CD4-positive, alpha-beta T cell (primary cell): ENCODE measurements around the gene CYTIP. TPM values are rescaled to one million over a fixed set of nuclear protein-coding genes. Genes with fewer than 3 reads are reported as not detected.

Experiments
- ATAC-seq: fragments of 200-7000 bp; cut with Tn5 transposase; one replicate; pipeline ENCODE4 v1.10.0; 2022; ENCODE audit warnings: mild to moderate bottlenecking; ENCODE audit not compliant: poor library complexity
- CTCF ChIA-PET: fragments of 350-600 bp; sonication (Branson Sonifier 250); formaldehyde crosslinking; loops from one replicate; lab custom pipeline; 2021; ENCODE audit warnings: antibody characterized with exemption, inconsistent platforms; lab: Charles Lee
- POLR2A ChIA-PET: fragments of 350-600 bp; sonication (Branson Sonifier 250); formaldehyde crosslinking; loops from one replicate; lab custom pipeline; 2021; ENCODE audit warnings: antibody characterized with exemption, inconsistent platforms; lab: Charles Lee
- DNase-seq, 14 experiments: peaks; one replicate each; pipeline ENCODE4 v3.0.0-alpha.2; 2013 to 2020; ENCODE audit warnings: mixed read lengths in 2 of 14
- H3K27ac ChIP-seq, 2 donors: one replicate each; pipeline versions ENCODE4 v1.5.1 to v1.7.0; 2013; ENCODE audit warnings: low read length in 2 of 2, low read depth in 1 of 2, mild to moderate bottlenecking in 1 of 2
- H3K27me3 ChIP-seq, 2 experiments: 1 replicate in 1 of 2; 2 replicates in 1 of 2; pipeline versions ENCODE4 v1.6.1 to v1.7.0; 2013; ENCODE audit warnings: low read length in 2 of 2, control low read depth in 1 of 2, mild to moderate bottlenecking in 1 of 2, moderate library complexity in 1 of 2; ENCODE audit not compliant: insufficient read depth in 2 of 2, control insufficient read depth in 1 of 2
- H3K36me3 ChIP-seq: one replicate; pipeline ENCODE4 v1.6.1; 2013; ENCODE audit warnings: low read length, control low read depth; ENCODE audit not compliant: insufficient read depth
- H3K4me1 ChIP-seq: one replicate; pipeline ENCODE4 v1.6.1; 2013; ENCODE audit warnings: low read length, control low read depth; ENCODE audit not compliant: insufficient read depth
- H3K4me3 ChIP-seq: one replicate; pipeline ENCODE4 v1.5.1; 2013; ENCODE audit warnings: mild to moderate bottlenecking, low read length, moderate library complexity
- H3K9me3 ChIP-seq, 2 experiments: 1 replicate in 1 of 2; 2 replicates in 1 of 2; pipeline versions ENCODE4 v1.6.1 to v1.7.0; 2013; ENCODE audit warnings: low read length in 2 of 2, mild to moderate bottlenecking in 2 of 2, control low read depth in 1 of 2, moderate library complexity in 1 of 2; ENCODE audit not compliant: control insufficient read depth in 1 of 2, insufficient read depth in 1 of 2
- H3K27ac Mint-ChIP-seq: one replicate; pipeline ENCODE4 v1.8.0; 2020; ENCODE audit warnings: mixed read lengths
- H3K27me3 Mint-ChIP-seq: one replicate; pipeline ENCODE4 v1.8.0; 2021; ENCODE audit warnings: mixed read lengths
- H3K36me3 Mint-ChIP-seq: one replicate; pipeline ENCODE4 v1.8.0; 2021; ENCODE audit warnings: low read depth, mixed read lengths
- H3K4me1 Mint-ChIP-seq: one replicate; pipeline ENCODE4 v1.8.0; 2021; ENCODE audit warnings: low read depth, mixed read lengths
- H3K4me3 Mint-ChIP-seq: one replicate; pipeline ENCODE4 v1.8.0; 2020; ENCODE audit warnings: mild to moderate bottlenecking, mixed read lengths
- H3K9me3 Mint-ChIP-seq: one replicate; pipeline ENCODE4 v1.8.0; 2020; ENCODE audit warnings: mixed read lengths
- intact Hi-C, 2 experiments: fragments of 100-400 bp; cut with DNase I in 1 of 2; cut with micrococcal nuclease in 1 of 2; formaldehyde crosslinking; loops; one replicate each; pipeline versions ENCODE4 v1.15.1 to v1.9.0; 2023 to 2025; cut with DNase I, micrococcal nuclease
- total RNA-seq, 174 experiments: library from RNA in 2 of 174; stranded (reverse) in 2 of 174; gene quantifications; one replicate each; pipeline ENCODE4 v1.2.3 and lab custom pipeline; 2021 to 2026
- TF ChIP-seq, protein P1 (sequence below): fragments of 200-600 bp; IDR thresholded peaks from one replicate; pipeline ENCODE4 v1.8.0; 2022; ENCODE audit warnings: antibody characterized with exemption, mild to moderate bottlenecking

CYTIP gene
- total RNA-seq, 2 experiments from 2014 or later = 474 to 490 TPM

DNA sequence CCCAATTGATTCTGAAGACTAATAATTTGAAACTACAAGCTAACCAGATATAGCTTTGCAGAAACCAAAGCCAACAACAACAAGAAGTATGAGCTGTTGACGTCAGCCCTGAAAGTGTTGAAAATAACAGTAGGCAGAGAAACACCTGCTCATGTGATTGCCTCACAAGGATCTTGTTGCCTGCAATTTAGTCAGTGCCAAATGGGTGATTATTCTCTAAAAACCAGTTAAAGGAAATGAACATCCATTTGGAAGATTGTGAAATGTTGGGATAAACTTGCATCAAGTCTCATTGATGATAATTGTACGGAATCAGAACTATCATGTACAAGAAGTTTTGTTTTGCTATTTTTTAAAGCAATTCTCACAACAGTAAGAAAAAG is 2.8 kb downstream of the CYTIP start:
- Histone ChIP-seq H3K27ac (peak overlapping the region; percentile 46 to 97), H3K4me1 (peaks cover 2% of the 10 kb centered on the region), H3K9me3 (no peaks in the 10 kb centered on the region), H3K4me3 (peak overlapping the region; percentile 72), H3K27me3 (no peaks in the 10 kb centered on the region), H3K36me3 (peaks cover 31% of the 10 kb centered on the region)
- peak; percentile 59 for ATAC-seq
- Mint-ChIP-seq H3K4me3 (peak overlapping the region; percentile 95), H3K9me3 (no peaks in the 10 kb centered on the region), H3K27me3 (no peaks in the 10 kb centered on the region), H3K27ac (peak overlapping the region; percentile 97), H3K36me3 (peaks cover 87% of the 10 kb centered on the region), H3K4me1 (peaks cover 31% of the 10 kb centered on the region)
- TF ChIP-seq, protein P1, sequence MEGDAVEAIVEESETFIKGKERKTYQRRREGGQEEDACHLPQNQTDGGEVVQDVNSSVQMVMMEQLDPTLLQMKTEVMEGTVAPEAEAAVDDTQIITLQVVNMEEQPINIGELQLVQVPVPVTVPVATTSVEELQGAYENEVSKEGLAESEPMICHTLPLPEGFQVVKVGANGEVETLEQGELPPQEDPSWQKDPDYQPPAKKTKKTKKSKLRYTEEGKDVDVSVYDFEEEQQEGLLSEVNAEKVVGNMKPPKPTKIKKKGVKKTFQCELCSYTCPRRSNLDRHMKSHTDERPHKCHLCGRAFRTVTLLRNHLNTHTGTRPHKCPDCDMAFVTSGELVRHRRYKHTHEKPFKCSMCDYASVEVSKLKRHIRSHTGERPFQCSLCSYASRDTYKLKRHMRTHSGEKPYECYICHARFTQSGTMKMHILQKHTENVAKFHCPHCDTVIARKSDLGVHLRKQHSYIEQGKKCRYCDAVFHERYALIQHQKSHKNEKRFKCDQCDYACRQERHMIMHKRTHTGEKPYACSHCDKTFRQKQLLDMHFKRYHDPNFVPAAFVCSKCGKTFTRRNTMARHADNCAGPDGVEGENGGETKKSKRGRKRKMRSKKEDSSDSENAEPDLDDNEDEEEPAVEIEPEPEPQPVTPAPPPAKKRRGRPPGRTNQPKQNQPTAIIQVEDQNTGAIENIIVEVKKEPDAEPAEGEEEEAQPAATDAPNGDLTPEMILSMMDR = no peak
- CTCF ChIA-PET = interaction anchor here (0.7 to 3.7 kb wide), 6 partner anchors 17 to 331 kb away, joined by 3 to 41 read pairs (median 4); no protein-coding TSS in a partner anchor
- POLR2A ChIA-PET = interaction anchor here (0.7 to 17.5 kb wide), 23 partner anchors 8 to 450 kb away, joined by 3 to 384 read pairs (median 9); partner anchors contain the start of gene ACVR1
- DNase-seq = peak in 6 of 14 experiments; percentile 42 to 83 (median 69)
- intact Hi-C loops = loop anchor here (1.0 to 5.0 kb wide), 6 partner anchors 23 to 114 kb away; no protein-coding TSS in a partner anchor

DNA sequence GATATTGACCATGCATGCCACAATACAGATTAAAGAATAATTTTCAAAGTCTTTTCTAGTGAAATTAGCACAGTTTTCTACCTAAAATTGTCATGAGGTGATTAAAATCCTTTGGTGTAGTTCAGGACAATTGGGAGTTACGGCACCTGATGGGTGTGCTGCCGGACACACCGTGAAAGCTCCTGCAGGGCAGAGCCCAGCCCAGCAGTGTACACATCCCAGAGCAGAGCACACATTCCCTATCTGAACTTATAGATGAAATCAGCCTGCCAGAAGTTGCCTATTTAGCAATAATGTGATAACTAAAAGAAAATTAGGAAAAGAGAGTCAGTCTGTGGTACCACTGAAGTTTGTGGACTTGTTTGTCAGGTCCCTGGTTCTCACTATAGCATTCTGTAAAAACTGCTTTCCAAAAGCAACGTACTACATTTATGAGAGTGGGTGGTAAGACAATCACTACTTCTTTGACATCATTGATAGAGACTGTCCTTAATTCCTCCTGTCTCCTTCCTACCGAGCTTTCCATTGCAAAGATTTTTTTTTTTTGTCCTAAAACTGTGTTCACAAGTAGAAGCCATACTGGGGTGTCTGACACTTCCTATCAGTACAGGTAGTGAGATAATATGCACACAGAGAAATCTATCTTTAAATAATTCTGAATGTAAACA is 3.4 kb downstream of the CYTIP start:
- CTCF ChIA-PET = interaction anchor here (0.7 to 3.7 kb wide), 8 partner anchors 17 to 331 kb away, joined by 3 to 41 read pairs (median 4); no protein-coding TSS in a partner anchor
- H3K4me3 ChIP-seq = peak overlapping the region; percentile 72
- peaks cover 92% of the 10 kb centered on the region for H3K36me3 Mint-ChIP-seq

DNA sequence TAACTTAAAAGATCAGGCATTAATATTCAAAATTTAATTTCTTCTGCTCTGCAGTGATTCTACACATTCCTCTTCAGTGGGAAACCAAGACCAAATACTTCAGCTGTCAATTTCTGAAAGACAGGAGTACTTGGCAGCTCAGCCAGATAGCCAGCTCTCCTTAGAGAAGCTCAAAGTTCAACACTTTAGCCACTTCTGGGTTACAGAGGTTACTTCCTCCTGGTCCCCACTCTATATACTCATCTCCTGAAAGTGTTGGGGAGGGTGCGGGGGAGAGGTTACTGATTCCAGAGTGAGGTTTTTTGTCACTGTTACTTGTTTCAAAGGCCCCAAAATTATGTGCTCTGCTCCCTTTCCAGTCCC is 4.1 kb downstream of the CYTIP start:
- H3K9me3 Mint-ChIP-seq = no peaks in the 10 kb centered on the region
- Histone ChIP-seq H3K4me1 (peaks cover 2% of the 10 kb centered on the region), H3K4me3 (peak overlapping the region; percentile 72), H3K9me3 (no peaks in the 10 kb centered on the region), H3K27me3 (no peaks in the 10 kb centered on the region), H3K27ac (peak overlapping the region; percentile 46 to 97), H3K36me3 (peaks cover 44% of the 10 kb centered on the region)
- peaks cover 33% of the 10 kb centered on the region for H3K4me1 Mint-ChIP-seq
- POLR2A ChIA-PET = interaction anchor here (0.7 to 17.5 kb wide), 21 partner anchors 9 to 1097 kb away, joined by 3 to 384 read pairs (median 12); no protein-coding TSS in a partner anchor
- peak overlapping the region; percentile 95 for H3K4me3 Mint-ChIP-seq
- TF ChIP-seq, protein P1 = no peak
- peaks cover 100% of the 10 kb centered on the region for H3K36me3 Mint-ChIP-seq
- DNase-seq (peak in 2 of 14 experiments; percentile 59 to 70), ATAC-seq (no peak)
- H3K27me3 Mint-ChIP-seq = no peaks in the 10 kb centered on the region
- H3K27ac Mint-ChIP-seq = peak overlapping the region; percentile 97
- CTCF ChIA-PET = interaction anchor here (0.7 to 3.7 kb wide), 11 partner anchors 14 to 112 kb away, joined by 3 to 41 read pairs (median 3); no protein-coding TSS in a partner anchor
- intact Hi-C loops = loop anchor here (1.0 to 10.0 kb wide), 8 partner anchors 13 to 185 kb away; partner anchors contain the start of gene ACVR1C (in 1 of the 2)

More for the DNA sequence above, 3.4 kb downstream of the CYTIP start:
- Mint-ChIP-seq H3K27ac (peak overlapping the region; percentile 97), H3K4me3 (peak overlapping the region; percentile 95), H3K27me3 (no peaks in the 10 kb centered on the region), H3K9me3 (no peaks in the 10 kb centered on the region), H3K4me1 (peaks cover 31% of the 10 kb centered on the region)
- Histone ChIP-seq H3K4me1 (peaks cover 2% of the 10 kb centered on the region), H3K27ac (peak overlapping the region; percentile 46 to 97), H3K27me3 (no peaks in the 10 kb centered on the region), H3K36me3 (peaks cover 37% of the 10 kb centered on the region), H3K9me3 (no peaks in the 10 kb centered on the region)
- TF ChIP-seq, protein P1 = no peak
- ATAC-seq (no peak), DNase-seq (peak in 1 of 14 experiments; percentile 37)
- intact Hi-C loops = loop anchor here (1.0 to 5.0 kb wide), 7 partner anchors 22 to 113 kb away; no protein-coding TSS in a partner anchor
- POLR2A ChIA-PET = interaction anchor here (0.7 to 17.5 kb wide), 28 partner anchors 8 to 1098 kb away, joined by 3 to 384 read pairs (median 6); partner anchors contain the start of gene ACVR1
